ENCODE measurements around the gene LAMC2. TPM values are rescaled to one million over a fixed set of nuclear protein-coding genes. Genes with fewer than 3 reads are reported as not detected.

LAMC2 gene
- 1.8 and 2.2 TPM in 2 replicates for total RNA-seq

GRCh38 chr1:183185941-183186490 lies at the start of gene LAMC2:
Gene LAMC2, plus strand, starts transcription at chr1:183186264. Its CDS starts 89 bp downstream, at chr1:183186353.

Other genes starting within 250 kb of the LAMC2 start
- gene SHCBP1L, start 233.1 kb upstream of the LAMC2 start, total RNA-seq, result not detected in 2 replicates
- 101 and 120 TPM in 2 replicates for gene LAMC1, start 162.8 kb upstream of the LAMC2 start, total RNA-seq
- gene NMNAT2, start 232.1 kb downstream of the LAMC2 start, total RNA-seq, result 0.17 and 0.89 TPM in 2 replicates